Colonic mucosa (tissue), 4 donors: ENCODE measurements around the gene PSMD11. TPM values are rescaled to one million over a fixed set of nuclear protein-coding genes. Genes with fewer than 3 reads are reported as not detected.

Experiments
- DNase-seq: peaks from one replicate; pipeline ENCODE4 v3.0.0-alpha.2; 2020
- H3K27ac ChIP-seq: fragments of 200-600 bp; one replicate; pipeline ENCODE4 v1.8.0; 2021
- H3K27me3 ChIP-seq: fragments of 200-600 bp; one replicate; pipeline ENCODE4 v1.8.0; 2021
- H3K36me3 ChIP-seq: fragments of 200-600 bp; one replicate; pipeline ENCODE4 v1.8.0; 2021
- H3K4me1 ChIP-seq: fragments of 200-600 bp; one replicate; pipeline ENCODE4 v1.8.0; 2021; ENCODE audit warnings: mild to moderate bottlenecking
- H3K4me3 ChIP-seq: fragments of 200-600 bp; one replicate; pipeline ENCODE4 v1.8.0; 2021
- H3K9ac ChIP-seq, 2 donors: one replicate each; pipeline ENCODE4 v1.7.0; 2013; ENCODE audit warnings: control low read depth in 2 of 2, low read depth in 2 of 2, low read length in 2 of 2
- H3K9me3 ChIP-seq: fragments of 200-600 bp; one replicate; pipeline ENCODE4 v1.8.0; 2021
- CTCF ChIP-seq: fragments of 200-600 bp; IDR thresholded peaks from one replicate; pipeline ENCODE4 v1.8.0; 2022; ENCODE audit warnings: antibody characterized with exemption, mild to moderate bottlenecking
- intact Hi-C: fragments of 100-400 bp; cut with DNase I; formaldehyde crosslinking; loops from one replicate; pipeline ENCODE4 v1.14.1; 2022
- total RNA-seq, 2 donors: library from RNA; stranded (reverse); fragmentation: NEBNext Ultra II Directional in 1 of 2; extraction: Animal tissue kit (Norgen Biotek cat#: 25700) in 1 of 2; gene quantifications; one replicate each; pipeline ENCODE4 v1.2.1, GENCODE V29; 2021
- donor health status: healthy.
- donor health status: DM: no; HTN: no; CAD: no.
- donor health status: DM: no; HTN: no; CAD: no.

PSMD11 gene
- total RNA-seq, 2 donors from 2014 or later: 81.2 to 117 TPM

DNA sequence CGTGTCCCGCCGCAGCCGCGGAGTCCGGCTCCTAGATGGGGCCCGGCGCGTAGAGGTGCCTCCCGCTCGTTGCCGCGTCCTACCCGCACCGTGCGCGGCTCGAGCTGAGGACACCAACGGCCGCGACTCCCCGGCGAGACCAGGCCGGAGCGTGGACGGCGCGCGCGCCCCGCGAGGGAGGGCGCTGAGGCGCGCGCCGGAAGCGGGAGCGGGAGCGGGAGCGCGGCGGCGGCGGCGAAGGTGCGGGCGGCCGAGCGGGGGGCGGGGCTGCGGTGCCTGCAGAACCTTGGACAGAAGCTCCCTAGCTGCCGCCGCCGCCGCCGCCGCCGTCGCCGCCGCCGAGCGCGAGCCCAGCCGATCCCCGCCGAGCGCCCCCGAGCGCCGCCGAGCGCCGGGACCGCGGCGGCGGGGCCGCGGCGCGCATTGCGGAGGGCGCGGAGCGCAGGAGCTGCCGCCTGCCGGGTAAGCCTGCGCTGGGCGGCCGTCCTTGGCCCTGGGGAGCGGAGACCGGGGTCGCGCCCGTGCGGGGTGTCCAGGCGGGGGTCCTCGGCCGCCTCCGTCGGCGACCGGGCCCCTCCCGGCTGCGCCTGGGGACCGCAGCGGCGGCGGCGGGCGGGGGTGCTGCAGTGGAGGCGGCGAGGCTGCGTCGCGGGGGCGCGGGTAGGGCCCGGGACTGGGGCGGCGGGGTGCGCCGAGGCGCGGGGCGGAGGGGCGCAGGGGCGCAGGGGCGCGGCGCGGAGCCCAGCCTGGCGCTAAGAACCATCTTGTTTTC, 42.6 kb downstream of the PSMD11 start, which contains the start of gene CDK5R1:
Gene CDK5R1 (plus strand): TSS at position 293 of the 772 bp plus-strand sequence. CDS start 628 bp downstream, outside the sequence.
- Histone ChIP-seq H3K27me3 (no peaks in the 10 kb centered on the region), H3K9me3 (no peaks in the 10 kb centered on the region), H3K9ac (peak within 1 kb of the TSS; percentile 53 to 59), H3K27ac (no peak within 1 kb of the TSS), H3K4me3 (peak within 1 kb of the TSS; percentile 52), H3K4me1 (no peaks in the 10 kb centered on the region), H3K36me3 (no peaks in the 10 kb centered on the region)
- TF ChIP-seq CTCF: no peak
- intact Hi-C loops: loop anchor here (10.0 kb wide), 1 partner anchor 268 kb away; no protein-coding TSS in a partner anchor
- peak; percentile 62 for DNase-seq

- Histone ChIP-seq H3K36me3 (no peaks in the 10 kb centered on the region), H3K4me1 (no peaks in the 10 kb centered on the region), H3K27me3 (no peaks in the 10 kb centered on the region), H3K9me3 (no peaks in the 10 kb centered on the region), H3K27ac (no peak overlapping the region), H3K4me3 (peak overlapping the region; percentile 52), H3K9ac (peak overlapping the region; percentile 48 to 59)
- intact Hi-C loops: loop anchor here (10.0 kb wide), 1 partner anchor 267 kb away; no protein-coding TSS in a partner anchor
- DNase-seq: no peak
- no peak for TF ChIP-seq CTCF
Measured at GRCh38 chr17:32487473-32488176, 43.3 kb downstream of the PSMD11 start.

GRCh38 chr17:32488177-32488542, 43.9 kb downstream of the PSMD11 start:
- TF ChIP-seq CTCF: no peak
- H3K36me3 ChIP-seq: no peaks in the 10 kb centered on the region
- no peak overlapping the region for H3K4me3 ChIP-seq
- intact Hi-C loops: loop anchor here (10.0 kb wide), 1 partner anchor 267 kb away; no protein-coding TSS in a partner anchor
- H3K9ac ChIP-seq: no peak overlapping the region
- no peaks in the 10 kb centered on the region for H3K9me3 ChIP-seq
- no peaks in the 10 kb centered on the region for H3K27me3 ChIP-seq
- no peak for DNase-seq
- no peaks in the 10 kb centered on the region for H3K4me1 ChIP-seq
- H3K27ac ChIP-seq: no peak overlapping the region

DNA sequence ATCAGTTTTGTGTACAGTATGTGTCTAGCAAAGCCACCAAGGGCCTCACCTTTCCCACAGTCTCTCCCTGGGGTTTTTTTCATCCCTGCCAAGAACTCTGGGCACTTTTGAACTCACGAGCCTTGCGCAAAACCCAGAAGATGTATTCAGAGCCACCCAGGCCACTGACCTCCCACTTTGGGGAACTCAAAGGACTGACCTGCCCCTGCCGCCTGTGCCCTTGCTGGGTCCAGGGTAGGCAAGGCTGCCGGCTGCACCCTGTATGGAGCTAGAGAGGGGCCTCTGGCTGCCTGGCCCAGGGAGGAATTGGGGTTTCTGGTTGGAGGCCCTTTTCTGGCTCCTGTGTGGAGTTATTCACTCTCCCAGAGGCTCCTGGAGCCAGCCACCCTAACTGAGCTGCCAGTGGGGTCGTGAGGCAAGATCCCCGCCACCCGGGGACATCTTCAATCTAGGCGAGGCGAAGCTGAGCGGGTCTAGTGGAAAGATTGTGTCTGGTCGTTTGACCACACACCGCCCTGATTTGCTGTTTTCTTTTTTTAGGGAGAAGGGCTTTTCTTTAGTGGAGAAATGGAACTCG, 44.4 kb downstream of the PSMD11 start:
- Histone ChIP-seq H3K27ac (no peak overlapping the region), H3K9me3 (no peaks in the 10 kb centered on the region), H3K4me1 (no peaks in the 10 kb centered on the region), H3K9ac (no peak overlapping the region), H3K27me3 (no peaks in the 10 kb centered on the region), H3K36me3 (no peaks in the 10 kb centered on the region), H3K4me3 (no peak overlapping the region)
- intact Hi-C loops: loop anchor here (10.0 kb wide), 1 partner anchor 266 kb away; no protein-coding TSS in a partner anchor
- TF ChIP-seq CTCF: no peak
- DNase-seq: no peak

DNA sequence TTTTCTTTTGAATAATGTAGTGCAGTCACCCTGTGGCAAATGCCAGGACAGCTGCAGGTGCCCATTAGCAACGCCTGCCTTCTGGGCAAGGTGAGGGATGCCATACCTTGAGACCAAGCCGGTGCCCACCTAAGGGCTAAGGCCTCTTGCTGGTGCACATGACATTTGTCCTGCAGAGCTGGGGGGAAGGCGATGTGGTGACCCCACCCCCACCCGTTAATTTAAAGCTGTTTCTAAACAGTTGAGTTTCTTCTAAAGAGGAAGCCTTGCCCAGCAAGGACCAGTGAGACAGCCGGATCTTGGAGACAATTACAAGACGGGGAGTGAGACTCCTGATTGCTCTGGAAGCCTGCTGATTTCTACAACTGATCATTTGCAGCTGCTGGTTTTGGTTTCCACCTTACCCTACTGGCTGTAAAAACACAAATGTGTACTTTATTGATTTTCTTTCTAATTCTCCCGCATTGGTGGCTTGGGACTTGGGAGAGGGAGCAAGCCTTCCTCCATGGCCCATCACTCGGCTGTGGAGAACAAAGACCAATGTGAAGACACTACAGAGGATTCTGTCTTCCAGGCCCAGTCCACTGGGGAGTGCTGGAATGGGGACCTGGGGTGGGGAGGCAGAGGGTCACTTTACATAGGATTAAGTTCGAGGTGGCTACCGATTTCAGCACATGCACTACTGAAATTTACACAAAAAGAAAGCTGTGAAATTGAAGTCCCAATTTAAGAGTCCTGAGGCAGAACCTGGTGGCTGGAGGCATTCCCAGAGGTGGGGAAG, 45.2 kb downstream of the PSMD11 start:
- no peak for DNase-seq
- H3K4me3 ChIP-seq: no peak overlapping the region
- intact Hi-C loops: loop anchor here (10.0 kb wide), 1 partner anchor 265 kb away; no protein-coding TSS in a partner anchor
- no peaks in the 10 kb centered on the region for H3K36me3 ChIP-seq
- H3K4me1 ChIP-seq: no peaks in the 10 kb centered on the region
- TF ChIP-seq CTCF: no peak
- H3K9me3 ChIP-seq: no peaks in the 10 kb centered on the region
- no peak overlapping the region for H3K27ac ChIP-seq
- H3K9ac ChIP-seq: no peak overlapping the region
- no peaks in the 10 kb centered on the region for H3K27me3 ChIP-seq
